Measurements from ENCODE around the gene PLTP.
A peak's percentile ranks its signal among the peaks of the same experiment; 100 is the strongest.

The PLTP gene

DNA sequence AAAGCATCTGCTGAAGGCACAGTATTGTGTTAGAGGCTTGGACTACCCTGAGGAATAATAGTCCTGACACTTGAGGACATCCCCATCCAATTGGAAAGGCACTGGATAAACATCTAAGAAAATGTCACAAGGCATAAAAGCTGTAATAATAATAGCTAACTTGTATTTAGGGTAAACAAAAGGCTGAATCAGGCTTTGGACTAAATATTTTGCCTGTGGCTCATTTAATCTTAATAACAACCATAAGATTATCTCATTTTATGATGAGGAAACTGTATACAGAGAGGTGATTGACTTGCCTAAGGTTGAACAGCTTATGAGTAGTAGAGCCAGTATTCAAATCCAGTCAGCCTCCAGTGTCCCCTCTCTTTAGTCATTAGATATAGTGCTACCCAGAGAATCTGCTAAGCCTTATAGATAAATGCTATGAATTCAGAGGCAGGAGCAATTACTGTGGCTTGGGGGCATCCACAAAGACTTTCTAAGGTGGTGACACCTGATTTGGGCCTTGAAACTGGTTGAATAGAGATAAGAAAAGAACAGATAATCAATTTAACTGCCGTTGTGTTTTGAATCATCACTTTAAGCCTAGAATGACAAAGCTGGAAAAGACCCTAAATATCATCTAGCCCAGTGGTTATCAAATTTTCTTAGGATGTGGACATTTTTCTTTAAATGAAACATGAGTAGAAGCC is 38.4 kb downstream of the PLTP start:
- DNase-seq (ENCODE audit: low spot score), result no peak

GRCh38 chr20:45872626-45873025 is 39.3 kb downstream of the PLTP start:
- DNase-seq (ENCODE audit: low spot score), result no peak

GRCh38 chr20:45867819-45868176 is 44.2 kb downstream of the PLTP start:
- no peak for DNase-seq (ENCODE audit: low spot score)

DNA sequence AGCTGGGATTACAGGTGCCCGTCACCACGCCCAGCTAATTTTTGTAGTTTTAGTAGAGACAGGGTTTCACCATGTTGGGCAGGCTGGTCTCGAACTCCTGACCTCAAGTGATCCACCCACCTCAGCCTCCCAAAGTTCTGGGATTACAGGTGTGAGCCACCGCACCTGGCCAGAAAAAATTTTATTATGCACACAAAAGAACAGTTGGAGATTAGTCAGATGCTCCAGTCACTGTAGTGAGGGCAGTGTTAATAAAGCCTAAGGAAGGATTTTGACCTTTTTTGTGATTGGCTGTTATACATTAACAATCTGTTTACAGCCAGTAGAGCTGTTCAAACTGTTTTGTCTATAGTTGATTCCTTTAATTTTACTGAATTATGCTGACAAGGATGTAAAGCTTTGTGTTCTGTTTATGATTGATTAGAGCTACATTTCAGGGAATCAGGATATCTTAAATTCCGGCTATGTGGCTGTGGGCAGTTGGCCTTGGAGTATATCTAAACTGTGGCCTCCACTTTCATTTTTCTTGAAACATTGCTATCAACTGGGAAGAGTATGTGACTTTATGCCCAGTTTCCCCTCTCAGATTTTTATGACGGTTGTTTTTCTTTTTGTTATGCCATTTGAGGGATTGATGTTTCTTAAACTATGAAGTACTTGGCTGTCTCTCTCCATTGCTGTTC is 44.7 kb downstream of the PLTP start:
- DNase-seq (ENCODE audit: low spot score), result no peak

DNA sequence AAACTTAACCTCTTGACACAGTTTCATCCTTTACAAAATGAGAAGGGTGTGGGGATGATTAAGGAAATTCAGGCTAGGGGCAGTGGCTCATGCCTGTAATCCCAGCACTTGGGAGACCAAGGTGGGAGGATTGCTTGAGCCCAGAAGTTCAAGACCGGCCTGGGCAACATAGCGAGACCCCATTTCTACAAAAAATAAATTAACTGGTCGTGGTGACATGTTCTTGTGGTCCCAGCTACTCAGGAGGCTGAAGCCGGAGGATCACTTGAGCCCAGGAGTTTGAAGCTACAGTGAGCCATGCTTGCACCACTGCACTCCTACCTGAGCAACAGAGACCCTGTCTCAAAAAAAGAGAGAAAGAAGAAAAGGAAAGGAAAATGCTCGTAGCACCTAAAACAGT is 45.5 kb downstream of the PLTP start:
- DNase-seq (ENCODE audit: low spot score), result no peak

GRCh38 chr20:45863543-45864470 is 48.1 kb downstream of the PLTP start:
- no peak for DNase-seq (ENCODE audit: low spot score)

DNA sequence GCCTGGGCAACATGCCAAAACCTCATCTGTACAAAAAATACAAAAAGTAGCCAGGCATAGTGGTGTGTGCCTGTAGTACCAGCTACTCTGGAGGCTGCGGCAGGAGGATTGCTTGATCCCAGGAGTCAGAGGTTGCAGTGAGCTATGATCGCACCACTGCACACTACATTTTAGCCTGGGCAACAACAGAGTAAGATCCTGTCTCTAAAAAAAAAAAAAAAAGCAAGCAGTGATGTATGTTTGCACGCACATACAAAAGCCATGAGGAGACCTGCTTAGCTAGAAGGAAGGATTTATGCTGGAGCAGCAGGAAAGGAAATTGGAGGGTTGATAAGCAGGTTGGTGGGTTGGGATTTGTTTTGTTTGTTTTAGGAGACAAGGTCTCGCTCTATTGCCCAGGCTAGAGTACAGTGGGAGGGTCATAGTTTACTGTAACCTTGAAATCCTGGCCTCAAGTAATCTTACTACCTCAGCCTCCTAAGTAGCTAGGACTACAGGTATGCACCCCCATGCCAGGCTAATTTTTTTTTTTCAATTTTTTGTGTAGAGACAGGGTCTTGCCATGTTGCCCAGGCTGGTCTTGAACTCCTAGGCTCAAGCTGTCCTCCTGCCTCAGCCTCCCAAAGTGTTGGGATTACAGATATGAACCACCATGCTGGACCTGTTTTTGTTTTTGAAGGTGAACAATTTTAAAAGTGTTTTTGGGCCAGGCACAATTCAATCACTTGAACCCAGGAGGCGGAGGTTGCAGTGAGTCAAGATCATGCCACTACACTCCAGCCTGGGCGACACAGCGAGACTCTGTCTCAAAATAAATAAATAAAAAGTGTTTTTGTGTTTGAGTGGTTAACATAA is 50.5 kb downstream of the PLTP start:
- DNase-seq (ENCODE audit: low spot score), result peak; percentile 75

GRCh38 chr20:45860560-45861220 is 51.3 kb downstream of the PLTP start:
- no peak for DNase-seq (ENCODE audit: low spot score)

- no peak for DNase-seq (ENCODE audit: low spot score)
Measured at GRCh38 chr20:45859916-45860315, 52.0 kb downstream of the PLTP start.

GRCh38 chr20:45857882-45858216 is 54.1 kb downstream of the PLTP start:
- DNase-seq (ENCODE audit: low spot score), result no peak

DNA sequence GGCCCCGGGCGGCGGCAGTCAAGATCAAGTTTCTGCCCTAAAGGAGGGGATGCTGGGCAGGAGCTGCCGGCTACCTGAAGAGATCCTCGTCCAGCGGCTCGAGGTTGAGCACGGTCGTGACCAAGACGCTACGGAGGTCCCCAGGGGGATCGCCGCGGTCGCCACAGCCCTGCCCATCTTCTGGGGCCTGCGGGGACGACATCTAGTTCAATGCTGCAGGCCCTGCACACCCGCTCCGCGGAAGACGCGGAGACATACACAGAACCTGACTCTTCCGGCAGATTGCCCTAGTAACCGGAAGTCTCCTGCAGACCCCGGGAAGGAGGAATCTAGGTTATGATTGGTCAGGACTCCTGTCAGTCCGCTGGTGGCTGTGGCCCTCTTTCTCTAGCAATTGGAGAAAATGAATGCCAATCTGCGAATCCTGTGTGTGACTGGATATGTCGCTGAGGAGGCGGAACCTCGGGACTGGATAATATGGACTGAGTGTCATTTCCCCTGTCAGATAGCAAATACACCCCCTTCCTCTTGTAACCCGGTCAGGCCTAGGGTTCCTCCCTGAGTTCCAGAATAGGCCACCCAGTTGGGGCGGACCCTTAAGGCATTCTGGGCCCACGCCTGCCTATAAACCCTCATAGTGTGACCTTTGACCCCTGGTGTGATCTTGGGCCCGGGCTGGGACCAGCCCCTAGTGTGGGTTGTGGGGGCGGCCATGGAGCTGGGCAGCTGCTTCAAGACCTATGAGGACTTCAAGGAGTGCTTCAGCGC is 54.7 kb downstream of the PLTP start, which contains the start of the genes ACOT8 and ZSWIM3:
TSS of gene ACOT8 (minus strand) at position 279 of the 768 bp plus-strand sequence. CDS start at position 202, 77 bp downstream.
TSS of gene ZSWIM3 (plus strand) at position 501 of the 768 bp plus-strand sequence. CDS start at position 713, 212 bp downstream.
- peak; percentile 100 for DNase-seq (ENCODE audit: low spot score)

- no peak for DNase-seq (ENCODE audit: low spot score)
Measured at GRCh38 chr20:45853484-45853883, 58.5 kb downstream of the PLTP start.

GRCh38 chr20:45852326-45852725 is 59.6 kb downstream of the PLTP start:
- no peak for DNase-seq (ENCODE audit: low spot score)

DNA sequence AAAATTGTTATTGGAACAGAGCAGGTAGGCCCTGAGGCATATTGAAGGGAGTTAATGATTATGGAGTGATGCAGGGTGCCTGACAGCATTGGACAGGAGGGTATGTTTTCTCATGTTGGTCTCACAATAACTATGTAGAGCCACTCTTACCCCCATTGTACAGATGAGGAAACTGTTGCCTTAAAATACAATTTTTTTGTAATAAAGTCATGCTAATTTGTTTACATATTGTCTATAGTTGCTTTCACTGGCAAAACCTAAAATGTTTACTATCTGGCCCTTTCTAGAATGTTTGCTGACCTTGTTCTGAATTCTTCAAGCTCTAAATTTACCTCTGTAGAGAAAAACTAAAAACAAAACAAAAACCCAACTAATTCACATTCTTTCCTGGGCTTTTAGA is 60.5 kb downstream of the PLTP start:
- no peak for DNase-seq (ENCODE audit: low spot score)

DNA sequence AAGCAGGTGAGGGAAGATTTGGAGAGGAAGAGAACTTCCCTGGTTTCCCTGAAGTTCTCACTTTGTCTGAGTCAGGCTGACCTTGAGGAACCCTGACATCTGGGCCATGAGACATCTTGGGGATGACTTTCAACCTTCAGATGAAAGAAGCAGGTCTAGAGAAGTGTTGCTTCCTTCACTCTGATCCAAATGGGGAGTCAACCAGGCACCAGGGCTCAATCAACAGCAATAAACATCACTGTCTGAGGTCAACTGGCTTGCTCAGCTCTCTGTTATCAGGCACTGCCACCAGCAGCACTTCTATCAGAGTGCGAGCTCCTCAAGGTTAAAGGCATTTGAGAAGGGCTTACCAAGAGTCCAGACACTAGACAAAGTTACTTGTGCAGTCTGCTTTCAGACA is 61.0 kb downstream of the PLTP start:
- DNase-seq (ENCODE audit: low spot score), result peak; percentile 83

GRCh38 chr20:45850238-45850637 is 61.7 kb downstream of the PLTP start:
- no peak for DNase-seq (ENCODE audit: low spot score)

GRCh38 chr20:45848969-45849582 is 62.9 kb downstream of the PLTP start:
- DNase-seq (ENCODE audit: low spot score), result no peak

All from hematopoietic multipotent progenitor cell treated with erythropoietin and hydrocortisone succinate and interleukin-3 and kit ligand, for 15 days (in vitro differentiated cells).